ENCODE data around the gene LRRC7.

GRCh38 chr1:69523032-69523431, 44.7 kb upstream of the LRRC7 start:
- TF ChIP-seq CTCF (IDR thresholded peaks at IDR 0.05) (no peak), POLR2A (IDR thresholded peaks at IDR 0.05) (no peak)
